ENCODE measurements around the gene NOP14.

GRCh38 chr4:2900741-2901140 is 62.5 kb downstream of the NOP14 start:
- TF ChIP-seq CTCF (conservative IDR thresholded peaks at IDR 0.05) = no peak
- no peak for TF ChIP-seq EZH2 (IDR thresholded peaks at IDR 0.05; ENCODE audit: low read depth)
